K562 (cell line): Measurements from ENCODE around the gene DCPS. TPM values are rescaled to one million over a fixed set of nuclear protein-coding genes. Genes with fewer than 3 reads are reported as not detected.
A peak's percentile ranks its signal among the peaks of the same experiment; 100 is the strongest.

Experiments
- CBFA2T3 ChIP-seq: fragments of 450-650 bp; IDR thresholded peaks from 2 replicates; pipeline ENCODE4 v1.6.1; 2017
- CHD4 ChIP-seq: fragments of 200-600 bp; sonication (generic); IDR thresholded peaks from 3 replicates; pipeline ENCODE4 v1.6.1; 2012; ENCODE audit warnings: low read depth, mild to moderate bottlenecking, mixed read lengths, low read length, inconsistent platforms; ENCODE audit not compliant: insufficient read depth, insufficient replicate concordance, poor library complexity, severe bottlenecking
- ETV5 ChIP-seq: sonication (generic); formaldehyde crosslinking; IDR thresholded peaks from 2 replicates; pipeline ENCODE4 v1.4.0; 2020; ENCODE audit warnings: low read depth, mild to moderate bottlenecking, missing genetic modification reagents
- NCOA1 ChIP-seq: fragments of 450-650 bp; IDR thresholded peaks from 2 replicates; pipeline ENCODE4 v1.6.1; 2016; ENCODE audit warnings: low read depth
- POLR2G ChIP-seq: fragments of 200-400 bp; formaldehyde crosslinking; IDR thresholded peaks from 2 replicates; pipeline ENCODE4 v1.6.1; 2017; ENCODE audit warnings: low read depth, mild to moderate bottlenecking, antibody characterized with exemption, low read length, moderate library complexity
- SUPT5H ChIP-seq: fragments of 450-650 bp; IDR thresholded peaks from 2 replicates; pipeline ENCODE4 v1.6.1; 2016
- ZNF23 ChIP-seq: fragments of 250-450 bp; sonication (Bioruptor Pico); IDR thresholded peaks from 2 replicates; pipeline ENCODE4 v1.4.0; 2020; ENCODE audit warnings: mild to moderate bottlenecking
- polyA plus RNA-seq, 8 experiments: library from polyadenylated mRNA; depleted of rRNA in 4 of 8; stranded (reverse) in 5 of 8; unstranded in 3 of 8; fragments of >200 nt; fragmentation: Nextera tagmentation in 2 of 8; fragmentation: Illumina TruSeq in 1 of 8; extraction: Ambion mirVana in 2 of 8; extraction: Trizol in 1 of 8; gene quantifications; 2 replicates each; pipeline versions ENCODE4 v1.2.1 to v1.2.3, GENCODE V29; 2011 to 2014; ENCODE audit warnings: inconsistent platforms in 1 of 8, missing spikeins in 1 of 8
- total RNA-seq, 7 experiments: library from RNA; depleted of rRNA in 6 of 7; stranded (reverse); fragments of >200 nt in 6 of 7; fragmentation: Illumina TruSeq in 2 of 7; extraction: Trizol in 2 of 7; gene quantifications; 2 replicates each; pipeline versions ENCODE4 v1.2.1 to v1.2.3, GENCODE V29; 2011 to 2021; ENCODE audit warnings: low replicate concordance in 1 of 7
- TF ChIP-seq, protein P1 (sequence below): IDR thresholded peaks from 3 replicates; pipeline ENCODE4 v1.6.1; 2011; ENCODE audit warnings: borderline replicate concordance, mild to moderate bottlenecking, moderate library complexity; ENCODE audit not compliant: insufficient read length; ENCODE audit errors: extremely low read depth
- TF ChIP-seq, protein P2 (sequence below): fragments of 150-350 bp; conservative IDR thresholded peaks from 2 replicates; pipeline ENCODE4 v1.6.1; 2014; ENCODE audit warnings: low read length
- TF ChIP-seq, protein P3 (sequence below): sonication (generic); formaldehyde crosslinking; IDR thresholded peaks from 2 replicates; pipeline ENCODE4 v1.8.0; 2022; ENCODE audit warnings: missing genetic modification reagents, mild to moderate bottlenecking, borderline replicate concordance
- TF ChIP-seq, protein P4 (sequence below), 2 experiments: fragments of 150-350 bp in 1 of 2; IDR thresholded peaks; 2 replicates each; pipeline ENCODE4 v1.6.1; 2012 to 2016; ENCODE audit warnings: low read depth in 2 of 2, low read length in 2 of 2, mild to moderate bottlenecking in 1 of 2, moderate library complexity in 1 of 2
- TF ChIP-seq, protein P5 (sequence below), 2 experiments: fragments of 250-450 bp in 1 of 2; fragments of 450-650 bp in 1 of 2; sonication (Bioruptor Pico) in 1 of 2; IDR thresholded peaks; 2 replicates each; pipeline versions ENCODE4 v1.6.1 to v1.8.0; 2016 to 2021; ENCODE audit warnings: mild to moderate bottlenecking in 2 of 2, moderate library complexity in 2 of 2, missing compliant biosample characterization in 1 of 2, missing genetic modification characterization in 1 of 2

DCPS gene
- total and polyA plus RNA-seq, 9 of the 15 experiments (the other 6 are each of a cell fraction or from before 2014, with no cell fraction given), result 8.7 to 38.1 (median 17.9) TPM

DNA sequence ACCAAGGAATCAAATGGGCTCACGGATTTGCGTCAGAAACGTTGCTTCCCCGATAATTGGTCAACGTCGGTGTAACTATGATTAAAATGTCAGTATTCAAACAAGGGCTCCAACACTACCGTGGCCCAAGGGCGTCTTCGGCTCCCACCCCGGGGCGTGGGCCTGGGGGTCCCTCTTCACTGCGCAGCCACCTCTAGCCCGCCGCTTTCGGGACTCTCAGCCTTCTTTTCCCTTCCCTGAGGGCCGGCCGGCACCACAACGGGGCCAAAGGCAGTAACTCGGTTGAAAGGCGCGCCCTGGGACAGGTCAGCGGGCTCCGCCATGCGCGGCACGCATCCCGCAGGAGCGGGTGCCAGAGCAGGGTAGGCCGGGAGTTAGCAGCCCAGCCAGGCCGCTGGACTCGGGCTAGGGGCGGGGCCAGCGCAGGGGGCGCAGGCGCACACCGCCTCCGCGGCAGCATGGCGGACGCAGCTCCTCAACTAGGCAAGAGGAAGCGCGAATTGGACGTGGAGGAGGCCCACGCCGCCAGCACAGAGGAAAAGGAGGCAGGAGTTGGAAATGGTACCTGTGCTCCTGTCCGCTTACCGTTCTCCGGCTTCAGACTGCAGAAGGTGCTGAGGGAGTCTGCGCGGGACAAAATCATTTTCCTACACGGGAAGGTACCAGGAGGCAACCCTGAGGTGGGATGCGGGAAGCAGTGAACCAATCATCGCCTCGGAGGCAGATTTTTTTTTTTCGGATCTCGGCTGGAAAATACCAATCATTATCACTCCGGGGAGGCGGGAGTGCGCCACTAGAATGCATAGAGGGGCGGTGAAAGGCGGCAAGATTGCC, at the start of gene DCPS (continued):
- TF ChIP-seq, protein P1, sequence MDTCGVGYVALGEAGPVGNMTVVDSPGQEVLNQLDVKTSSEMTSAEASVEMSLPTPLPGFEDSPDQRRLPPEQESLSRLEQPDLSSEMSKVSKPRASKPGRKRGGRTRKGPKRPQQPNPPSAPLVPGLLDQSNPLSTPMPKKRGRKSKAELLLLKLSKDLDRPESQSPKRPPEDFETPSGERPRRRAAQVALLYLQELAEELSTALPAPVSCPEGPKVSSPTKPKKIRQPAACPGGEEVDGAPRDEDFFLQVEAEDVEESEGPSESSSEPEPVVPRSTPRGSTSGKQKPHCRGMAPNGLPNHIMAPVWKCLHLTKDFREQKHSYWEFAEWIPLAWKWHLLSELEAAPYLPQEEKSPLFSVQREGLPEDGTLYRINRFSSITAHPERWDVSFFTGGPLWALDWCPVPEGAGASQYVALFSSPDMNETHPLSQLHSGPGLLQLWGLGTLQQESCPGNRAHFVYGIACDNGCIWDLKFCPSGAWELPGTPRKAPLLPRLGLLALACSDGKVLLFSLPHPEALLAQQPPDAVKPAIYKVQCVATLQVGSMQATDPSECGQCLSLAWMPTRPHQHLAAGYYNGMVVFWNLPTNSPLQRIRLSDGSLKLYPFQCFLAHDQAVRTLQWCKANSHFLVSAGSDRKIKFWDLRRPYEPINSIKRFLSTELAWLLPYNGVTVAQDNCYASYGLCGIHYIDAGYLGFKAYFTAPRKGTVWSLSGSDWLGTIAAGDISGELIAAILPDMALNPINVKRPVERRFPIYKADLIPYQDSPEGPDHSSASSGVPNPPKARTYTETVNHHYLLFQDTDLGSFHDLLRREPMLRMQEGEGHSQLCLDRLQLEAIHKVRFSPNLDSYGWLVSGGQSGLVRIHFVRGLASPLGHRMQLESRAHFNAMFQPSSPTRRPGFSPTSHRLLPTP, result no peak
- TF ChIP-seq CHD4 (no peak), CBFA2T3 (no peak), NCOA1 (no peak), SUPT5H (peak; percentile 98), ZNF23 (CRISPR knock-in tag) (no peak), POLR2G (peak; percentile 100), ETV5 (CRISPR knock-in tag) (peak; percentile 32; the same call in 1 of the 2 replicates)
- TF ChIP-seq, protein P2, sequence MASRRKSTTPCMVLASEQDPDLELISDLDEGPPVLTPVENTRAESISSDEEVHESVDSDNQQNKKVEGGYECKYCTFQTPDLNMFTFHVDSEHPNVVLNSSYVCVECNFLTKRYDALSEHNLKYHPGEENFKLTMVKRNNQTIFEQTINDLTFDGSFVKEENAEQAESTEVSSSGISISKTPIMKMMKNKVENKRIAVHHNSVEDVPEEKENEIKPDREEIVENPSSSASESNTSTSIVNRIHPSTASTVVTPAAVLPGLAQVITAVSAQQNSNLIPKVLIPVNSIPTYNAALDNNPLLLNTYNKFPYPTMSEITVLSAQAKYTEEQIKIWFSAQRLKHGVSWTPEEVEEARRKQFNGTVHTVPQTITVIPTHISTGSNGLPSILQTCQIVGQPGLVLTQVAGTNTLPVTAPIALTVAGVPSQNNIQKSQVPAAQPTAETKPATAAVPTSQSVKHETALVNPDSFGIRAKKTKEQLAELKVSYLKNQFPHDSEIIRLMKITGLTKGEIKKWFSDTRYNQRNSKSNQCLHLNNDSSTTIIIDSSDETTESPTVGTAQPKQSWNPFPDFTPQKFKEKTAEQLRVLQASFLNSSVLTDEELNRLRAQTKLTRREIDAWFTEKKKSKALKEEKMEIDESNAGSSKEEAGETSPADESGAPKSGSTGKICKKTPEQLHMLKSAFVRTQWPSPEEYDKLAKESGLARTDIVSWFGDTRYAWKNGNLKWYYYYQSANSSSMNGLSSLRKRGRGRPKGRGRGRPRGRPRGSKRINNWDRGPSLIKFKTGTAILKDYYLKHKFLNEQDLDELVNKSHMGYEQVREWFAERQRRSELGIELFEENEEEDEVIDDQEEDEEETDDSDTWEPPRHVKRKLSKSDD, result no peak
- TF ChIP-seq, protein P3, sequence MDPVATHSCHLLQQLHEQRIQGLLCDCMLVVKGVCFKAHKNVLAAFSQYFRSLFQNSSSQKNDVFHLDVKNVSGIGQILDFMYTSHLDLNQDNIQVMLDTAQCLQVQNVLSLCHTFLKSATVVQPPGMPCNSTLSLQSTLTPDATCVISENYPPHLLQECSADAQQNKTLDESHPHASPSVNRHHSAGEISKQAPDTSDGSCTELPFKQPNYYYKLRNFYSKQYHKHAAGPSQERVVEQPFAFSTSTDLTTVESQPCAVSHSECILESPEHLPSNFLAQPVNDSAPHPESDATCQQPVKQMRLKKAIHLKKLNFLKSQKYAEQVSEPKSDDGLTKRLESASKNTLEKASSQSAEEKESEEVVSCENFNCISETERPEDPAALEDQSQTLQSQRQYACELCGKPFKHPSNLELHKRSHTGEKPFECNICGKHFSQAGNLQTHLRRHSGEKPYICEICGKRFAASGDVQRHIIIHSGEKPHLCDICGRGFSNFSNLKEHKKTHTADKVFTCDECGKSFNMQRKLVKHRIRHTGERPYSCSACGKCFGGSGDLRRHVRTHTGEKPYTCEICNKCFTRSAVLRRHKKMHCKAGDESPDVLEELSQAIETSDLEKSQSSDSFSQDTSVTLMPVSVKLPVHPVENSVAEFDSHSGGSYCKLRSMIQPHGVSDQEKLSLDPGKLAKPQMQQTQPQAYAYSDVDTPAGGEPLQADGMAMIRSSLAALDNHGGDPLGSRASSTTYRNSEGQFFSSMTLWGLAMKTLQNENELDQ (CRISPR knock-in tag), result no peak
- TF ChIP-seq, protein P4, sequence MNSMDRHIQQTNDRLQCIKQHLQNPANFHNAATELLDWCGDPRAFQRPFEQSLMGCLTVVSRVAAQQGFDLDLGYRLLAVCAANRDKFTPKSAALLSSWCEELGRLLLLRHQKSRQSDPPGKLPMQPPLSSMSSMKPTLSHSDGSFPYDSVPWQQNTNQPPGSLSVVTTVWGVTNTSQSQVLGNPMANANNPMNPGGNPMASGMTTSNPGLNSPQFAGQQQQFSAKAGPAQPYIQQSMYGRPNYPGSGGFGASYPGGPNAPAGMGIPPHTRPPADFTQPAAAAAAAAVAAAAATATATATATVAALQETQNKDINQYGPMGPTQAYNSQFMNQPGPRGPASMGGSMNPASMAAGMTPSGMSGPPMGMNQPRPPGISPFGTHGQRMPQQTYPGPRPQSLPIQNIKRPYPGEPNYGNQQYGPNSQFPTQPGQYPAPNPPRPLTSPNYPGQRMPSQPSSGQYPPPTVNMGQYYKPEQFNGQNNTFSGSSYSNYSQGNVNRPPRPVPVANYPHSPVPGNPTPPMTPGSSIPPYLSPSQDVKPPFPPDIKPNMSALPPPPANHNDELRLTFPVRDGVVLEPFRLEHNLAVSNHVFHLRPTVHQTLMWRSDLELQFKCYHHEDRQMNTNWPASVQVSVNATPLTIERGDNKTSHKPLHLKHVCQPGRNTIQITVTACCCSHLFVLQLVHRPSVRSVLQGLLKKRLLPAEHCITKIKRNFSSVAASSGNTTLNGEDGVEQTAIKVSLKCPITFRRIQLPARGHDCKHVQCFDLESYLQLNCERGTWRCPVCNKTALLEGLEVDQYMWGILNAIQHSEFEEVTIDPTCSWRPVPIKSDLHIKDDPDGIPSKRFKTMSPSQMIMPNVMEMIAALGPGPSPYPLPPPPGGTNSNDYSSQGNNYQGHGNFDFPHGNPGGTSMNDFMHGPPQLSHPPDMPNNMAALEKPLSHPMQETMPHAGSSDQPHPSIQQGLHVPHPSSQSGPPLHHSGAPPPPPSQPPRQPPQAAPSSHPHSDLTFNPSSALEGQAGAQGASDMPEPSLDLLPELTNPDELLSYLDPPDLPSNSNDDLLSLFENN (IDR thresholded peaks at IDR 0.05; ENCODE audit: low read depth in 2 of 2, low read length in 2 of 2), result 0 out of 4 replicates have a peak, but pooled peaks of 1 of the 2 experiments have one; percentile 18
- TF ChIP-seq, protein P5, sequence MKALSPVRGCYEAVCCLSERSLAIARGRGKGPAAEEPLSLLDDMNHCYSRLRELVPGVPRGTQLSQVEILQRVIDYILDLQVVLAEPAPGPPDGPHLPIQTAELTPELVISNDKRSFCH (CRISPR knock-in tag; IDR thresholded peaks at IDR 0.05), result no peak
- TF ChIP-seq, protein P5 (tag; IDR thresholded peaks at IDR 0.05), result 0 out of 2 replicates have a peak, but pooled peaks have one; percentile 27
